Endothelial cell of umbilical vein (primary cell): ENCODE measurements around the gene NLE1. TPM values are rescaled to one million over a fixed set of nuclear protein-coding genes. Genes with fewer than 3 reads are reported as not detected.

Experiments used
- BruUV-seq: library from RNA; stranded (reverse); fragments of 400-500 nt; replicated peaks from 2 replicates; lab custom pipeline; 2021; lab: Mats Ljungman, UMichigan
- CTCF ChIA-PET: fragments of 300-600, 350-600 bp; sonication (Branson Sonifier 250); formaldehyde crosslinking; loops from one replicate; lab custom pipeline; 2021; ENCODE audit warnings: antibody characterized with exemption, inconsistent platforms; lab: Charles Lee
- POLR2A ChIA-PET: fragments of 300-600, 350-600 bp; sonication (Branson Sonifier 250); formaldehyde crosslinking; loops from one replicate; lab custom pipeline; 2021; ENCODE audit warnings: antibody characterized with exemption, inconsistent platforms; lab: Charles Lee
- DNase-seq: peaks from one replicate; pipeline ENCODE4 v3.0.0-alpha.2; 2011; ENCODE audit warnings: low read depth, low spot score
- FAIRE-seq: peaks from 2 replicates; lab custom pipeline; 2011; peaks lifted over from hg19 to GRCh38; lab: Jason Lieb, UNC
- H2AFZ ChIP-seq: 2 replicates; pipeline ENCODE4 v1.6.0; 2012; ENCODE audit warnings: low read depth, low read length, control low read depth, inconsistent platforms
- H3K27ac ChIP-seq: 2 replicates; pipeline ENCODE4 v1.5.1; 2011; ENCODE audit warnings: low read depth, mild to moderate bottlenecking, control low read depth, low read length, moderate library complexity; ENCODE audit not compliant: insufficient read depth
- H3K27me3 ChIP-seq, 2 experiments: 2 replicates each; pipeline versions ENCODE4 v1.6.0 to v1.6.1; 2011; ENCODE audit warnings: low read length in 2 of 2, mixed read lengths in 1 of 2; ENCODE audit not compliant: control insufficient read depth in 2 of 2, insufficient read depth in 2 of 2
- H3K36me3 ChIP-seq, 2 experiments: 2 replicates in 1 of 2; 3 replicates in 1 of 2; pipeline ENCODE4 v1.5.1; 2011; ENCODE audit warnings: low read length in 2 of 2, mild to moderate bottlenecking in 1 of 2, moderate library complexity in 1 of 2; ENCODE audit not compliant: control insufficient read depth in 2 of 2, insufficient read depth in 2 of 2; ENCODE audit errors: extremely low read depth in 1 of 2
- H3K4me1 ChIP-seq: 3 replicates; pipeline ENCODE4 v1.5.1; 2011; ENCODE audit warnings: mild to moderate bottlenecking, low read length; ENCODE audit not compliant: control insufficient read depth, insufficient read depth; ENCODE audit errors: extremely low read depth
- H3K4me2 ChIP-seq: 2 replicates; pipeline ENCODE4 v1.6.1; 2011; ENCODE audit warnings: low read length, control low read depth, mixed read lengths; ENCODE audit not compliant: insufficient read depth
- H3K4me3 ChIP-seq, 3 experiments: fragments of 200-600 bp in 1 of 3; sonication (generic), shearing (Covaris generic) in 1 of 3; replicated peaks in 1 of 3; 2 replicates each; pipeline ENCODE4 v1.5.1; 2011 to 2016; ENCODE audit warnings: control low read depth in 3 of 3, low read length in 3 of 3, mild to moderate bottlenecking in 2 of 3, inconsistent platforms in 1 of 3, low read depth in 1 of 3, moderate library complexity in 1 of 3; ENCODE audit not compliant: insufficient read depth in 1 of 3
- H3K79me2 ChIP-seq: 2 replicates; pipeline ENCODE4 v1.6.0; 2012; ENCODE audit warnings: low read length, inconsistent platforms; ENCODE audit not compliant: control insufficient read depth, insufficient read depth
- H3K9ac ChIP-seq: replicated peaks from 2 replicates; pipeline ENCODE3; 2011; ENCODE audit warnings: low read length, control low read depth; ENCODE audit not compliant: insufficient read depth; ENCODE audit errors: extremely low read depth
- H3K9me1 ChIP-seq: replicated peaks from 3 replicates; pipeline ENCODE4 v1.6.0; 2011; ENCODE audit warnings: mild to moderate bottlenecking, low read length; ENCODE audit not compliant: control insufficient read depth, insufficient read depth; ENCODE audit errors: extremely low read depth
- H3K9me3 ChIP-seq: replicated peaks from 2 replicates; pipeline ENCODE4 v1.5.1; 2012; ENCODE audit warnings: low read length, inconsistent platforms; ENCODE audit not compliant: control insufficient read depth, insufficient read depth
- H4K20me1 ChIP-seq: replicated peaks from 2 replicates; pipeline ENCODE3; 2011; ENCODE audit warnings: mild to moderate bottlenecking, low read length; ENCODE audit not compliant: control insufficient read depth, insufficient read depth; ENCODE audit errors: extremely low read depth
- EZH2 ChIP-seq: IDR thresholded peaks from 2 replicates; pipeline ENCODE4 v1.6.1; 2012; ENCODE audit warnings: borderline replicate concordance, low read depth, mild to moderate bottlenecking, moderate library complexity, low read length, inconsistent platforms; ENCODE audit not compliant: severe bottlenecking
- FOS ChIP-seq: IDR thresholded peaks from 2 replicates; pipeline ENCODE4 v1.6.1; 2011; ENCODE audit warnings: mild to moderate bottlenecking, low read length, moderate library complexity, borderline replicate concordance; ENCODE audit not compliant: insufficient read depth
- GATA2 ChIP-seq: IDR thresholded peaks from 2 replicates; pipeline ENCODE4 v1.7.0; 2011; ENCODE audit warnings: low read depth, mild to moderate bottlenecking, moderate library complexity, mixed read lengths, low read length; ENCODE audit not compliant: insufficient read length, insufficient read depth
- JUN ChIP-seq: IDR thresholded peaks from 2 replicates; pipeline ENCODE4 v1.6.1; 2011; ENCODE audit warnings: borderline replicate concordance, low read depth; ENCODE audit not compliant: insufficient read length, insufficient read depth
- MAX ChIP-seq: IDR thresholded peaks from 2 replicates; pipeline ENCODE4 v1.6.1; 2011; ENCODE audit not compliant: insufficient read depth, insufficient read length
- MYC ChIP-seq: IDR thresholded peaks from one replicate; pipeline ENCODE4 v1.6.1; 2011; ENCODE audit warnings: mild to moderate bottlenecking, low read depth, low read length
- POLR2A ChIP-seq: IDR thresholded peaks from 2 replicates; pipeline ENCODE4 v1.6.1; 2012; ENCODE audit warnings: low read depth, mild to moderate bottlenecking, control low read depth, low read length
- POLR2AphosphoS5 ChIP-seq: IDR thresholded peaks from 2 replicates; pipeline ENCODE4 v1.6.1; 2012; ENCODE audit warnings: low read depth, mild to moderate bottlenecking, control low read depth, low read length, moderate library complexity; ENCODE audit not compliant: insufficient read depth
- dilution Hi-C: fragments of 300-500 bp; cut with MboI; formaldehyde crosslinking; loops from one replicate; pipeline ENCODE4 v1.15.0; 2019; ENCODE audit warnings: low sequenced_read_pairs; ENCODE audit not compliant: extremely low pct_ligation_motif_present
- intact Hi-C: fragments of 100-400 bp; cut with micrococcal nuclease; formaldehyde crosslinking; loops from one replicate; pipeline ENCODE4 v1.10.0; 2022
- polyA plus RNA-seq, 4 experiments: library from polyadenylated mRNA; depleted of rRNA in 3 of 4; stranded (reverse) in 3 of 4; unstranded in 1 of 4; fragments of >200 nt; gene quantifications; 2 replicates each; pipeline versions ENCODE4 v1.2.1 to v1.2.3, GENCODE V29; 2011 to 2012; ENCODE audit warnings: missing spikeins in 1 of 4
- total RNA-seq: library from RNA; stranded (reverse); gene quantifications from 2 replicates; pipeline ENCODE4 v1.2.3, GENCODE V29; 2021
- TF ChIP-seq, protein P1 (sequence below), 2 donors: IDR thresholded peaks; 1 replicate in 1 of 2; 2 replicates in 1 of 2; pipeline ENCODE4 v1.5.1; 2011; ENCODE audit warnings: low read length in 2 of 2, mild to moderate bottlenecking in 2 of 2, moderate library complexity in 2 of 2, control low read depth in 1 of 2, inconsistent platforms in 1 of 2, low read depth in 1 of 2; ENCODE audit not compliant: insufficient read depth in 1 of 2; ENCODE audit errors: extremely low read depth in 1 of 2

The NLE1 gene
- total and polyA plus RNA-seq, 2 donors (not counting 3 experiments of a cell fraction or from before 2014, with no cell fraction given): 19.1 to 22.8 TPM

DNA sequence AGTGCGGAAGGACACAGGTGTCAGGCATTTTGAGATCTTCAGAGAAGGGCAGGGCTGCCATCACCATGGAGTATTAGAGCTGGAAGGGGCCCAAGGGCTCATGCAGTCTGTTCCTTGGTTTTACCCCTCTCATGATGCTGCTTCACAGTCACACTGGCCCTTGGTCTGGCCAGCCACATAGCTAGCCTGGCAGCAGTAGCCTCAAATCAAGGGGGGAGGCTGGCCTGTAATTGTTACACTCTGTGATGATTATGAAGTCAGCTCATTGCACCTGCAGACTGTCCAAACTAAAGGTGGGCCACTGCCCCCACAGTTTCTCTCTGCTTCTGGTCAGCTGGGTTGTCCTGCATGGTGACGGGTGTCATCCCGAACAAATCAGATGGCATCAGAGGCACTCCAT is 20.8 kb downstream of the NLE1 start, which contains the start of gene FNDC8:
TSS of gene FNDC8 (plus strand) at position 301 of the 400 bp plus-strand sequence. CDS start at position 380, 79 bp downstream.
- Histone ChIP-seq H3K4me1 (peaks cover 11% of the 10 kb centered on the region), H3K9me1 (no peaks in the 10 kb centered on the region), H3K9ac (no peak within 1 kb of the TSS), H3K36me3 (no peaks in the 10 kb centered on the region), H3K4me3 (no peak within 1 kb of the TSS), H3K4me2 (no peak within 1 kb of the TSS), H3K9me3 (no peaks in the 10 kb centered on the region), H2AFZ (no peak within 1 kb of the TSS), H3K79me2 (peaks cover 2% of the 10 kb centered on the region), H3K27ac (no peak within 1 kb of the TSS), H4K20me1 (no peaks in the 10 kb centered on the region), H3K27me3 (no peaks in the 10 kb centered on the region)
- POLR2A ChIA-PET: no interaction called here
- FAIRE-seq: no peak
- TF ChIP-seq GATA2 (no peak), MYC (no peak), JUN (no peak), FOS (no peak), EZH2 (no peak), POLR2AphosphoS5 (no peak), MAX (no peak), POLR2A (no peak)
- TF ChIP-seq, protein P1, sequence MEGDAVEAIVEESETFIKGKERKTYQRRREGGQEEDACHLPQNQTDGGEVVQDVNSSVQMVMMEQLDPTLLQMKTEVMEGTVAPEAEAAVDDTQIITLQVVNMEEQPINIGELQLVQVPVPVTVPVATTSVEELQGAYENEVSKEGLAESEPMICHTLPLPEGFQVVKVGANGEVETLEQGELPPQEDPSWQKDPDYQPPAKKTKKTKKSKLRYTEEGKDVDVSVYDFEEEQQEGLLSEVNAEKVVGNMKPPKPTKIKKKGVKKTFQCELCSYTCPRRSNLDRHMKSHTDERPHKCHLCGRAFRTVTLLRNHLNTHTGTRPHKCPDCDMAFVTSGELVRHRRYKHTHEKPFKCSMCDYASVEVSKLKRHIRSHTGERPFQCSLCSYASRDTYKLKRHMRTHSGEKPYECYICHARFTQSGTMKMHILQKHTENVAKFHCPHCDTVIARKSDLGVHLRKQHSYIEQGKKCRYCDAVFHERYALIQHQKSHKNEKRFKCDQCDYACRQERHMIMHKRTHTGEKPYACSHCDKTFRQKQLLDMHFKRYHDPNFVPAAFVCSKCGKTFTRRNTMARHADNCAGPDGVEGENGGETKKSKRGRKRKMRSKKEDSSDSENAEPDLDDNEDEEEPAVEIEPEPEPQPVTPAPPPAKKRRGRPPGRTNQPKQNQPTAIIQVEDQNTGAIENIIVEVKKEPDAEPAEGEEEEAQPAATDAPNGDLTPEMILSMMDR (IDR thresholded peaks at IDR 0.05; ENCODE audit: extremely low read depth in 1 of 2, insufficient read depth in 1 of 2, low read depth in 1 of 2, low read length in 2 of 2): no peak
- BruUV-seq: no TSS peak
- intact Hi-C loops: no loop called here
- DNase-seq: no peak
- dilution Hi-C loops: loop anchor here (25.0 kb wide), 1 partner anchor 134 kb away; the partner anchor contains the start of gene LIG3
- CTCF ChIA-PET: interaction anchor here (0.6 to 6.0 kb wide), 5 partner anchors 32 to 578 kb away, joined by 3 to 100 read pairs (median 38); no protein-coding TSS in a partner anchor
